Endothelial cell of umbilical vein (primary cell): ENCODE data around the gene FAAH. TPM values are rescaled to one million over a fixed set of nuclear protein-coding genes. Genes with fewer than 3 reads are reported as not detected.

ENCODE experiments used
- BruUV-seq: library from RNA; stranded (reverse); fragments of 400-500 nt; replicated peaks from 2 replicates; lab custom pipeline; 2021; lab: Mats Ljungman, UMichigan
- CTCF ChIA-PET: fragments of 300-600, 350-600 bp; sonication (Branson Sonifier 250); formaldehyde crosslinking; loops from one replicate; lab custom pipeline; 2021; ENCODE audit warnings: antibody characterized with exemption, inconsistent platforms; lab: Charles Lee
- POLR2A ChIA-PET: fragments of 300-600, 350-600 bp; sonication (Branson Sonifier 250); formaldehyde crosslinking; loops from one replicate; lab custom pipeline; 2021; ENCODE audit warnings: antibody characterized with exemption, inconsistent platforms; lab: Charles Lee
- DNase-seq: peaks from one replicate; pipeline ENCODE4 v3.0.0-alpha.2; 2011; ENCODE audit warnings: low read depth, low spot score
- FAIRE-seq: peaks from 2 replicates; lab custom pipeline; 2011; peaks lifted over from hg19 to GRCh38; lab: Jason Lieb, UNC
- H2AFZ ChIP-seq: 2 replicates; pipeline ENCODE4 v1.6.0; 2012; ENCODE audit warnings: low read depth, low read length, control low read depth, inconsistent platforms
- H3K27ac ChIP-seq: 2 replicates; pipeline ENCODE4 v1.5.1; 2011; ENCODE audit warnings: low read depth, mild to moderate bottlenecking, control low read depth, low read length, moderate library complexity; ENCODE audit not compliant: insufficient read depth
- H3K27me3 ChIP-seq, 2 experiments: 2 replicates each; pipeline versions ENCODE4 v1.6.0 to v1.6.1; 2011; ENCODE audit warnings: low read length in 2 of 2, mixed read lengths in 1 of 2; ENCODE audit not compliant: control insufficient read depth in 2 of 2, insufficient read depth in 2 of 2
- H3K36me3 ChIP-seq, 2 experiments: 2 replicates in 1 of 2; 3 replicates in 1 of 2; pipeline ENCODE4 v1.5.1; 2011; ENCODE audit warnings: low read length in 2 of 2, mild to moderate bottlenecking in 1 of 2, moderate library complexity in 1 of 2; ENCODE audit not compliant: control insufficient read depth in 2 of 2, insufficient read depth in 2 of 2; ENCODE audit errors: extremely low read depth in 1 of 2
- H3K4me1 ChIP-seq: 3 replicates; pipeline ENCODE4 v1.5.1; 2011; ENCODE audit warnings: mild to moderate bottlenecking, low read length; ENCODE audit not compliant: control insufficient read depth, insufficient read depth; ENCODE audit errors: extremely low read depth
- H3K4me2 ChIP-seq: 2 replicates; pipeline ENCODE4 v1.6.1; 2011; ENCODE audit warnings: low read length, control low read depth, mixed read lengths; ENCODE audit not compliant: insufficient read depth
- H3K4me3 ChIP-seq, 3 experiments: fragments of 200-600 bp in 1 of 3; sonication (generic), shearing (Covaris generic) in 1 of 3; replicated peaks in 1 of 3; 2 replicates each; pipeline ENCODE4 v1.5.1; 2011 to 2016; ENCODE audit warnings: control low read depth in 3 of 3, low read length in 3 of 3, mild to moderate bottlenecking in 2 of 3, inconsistent platforms in 1 of 3, low read depth in 1 of 3, moderate library complexity in 1 of 3; ENCODE audit not compliant: insufficient read depth in 1 of 3
- H3K79me2 ChIP-seq: 2 replicates; pipeline ENCODE4 v1.6.0; 2012; ENCODE audit warnings: low read length, inconsistent platforms; ENCODE audit not compliant: control insufficient read depth, insufficient read depth
- H3K9ac ChIP-seq: replicated peaks from 2 replicates; pipeline ENCODE3; 2011; ENCODE audit warnings: low read length, control low read depth; ENCODE audit not compliant: insufficient read depth; ENCODE audit errors: extremely low read depth
- H3K9me1 ChIP-seq: replicated peaks from 3 replicates; pipeline ENCODE4 v1.6.0; 2011; ENCODE audit warnings: mild to moderate bottlenecking, low read length; ENCODE audit not compliant: control insufficient read depth, insufficient read depth; ENCODE audit errors: extremely low read depth
- H3K9me3 ChIP-seq: replicated peaks from 2 replicates; pipeline ENCODE4 v1.5.1; 2012; ENCODE audit warnings: low read length, inconsistent platforms; ENCODE audit not compliant: control insufficient read depth, insufficient read depth
- H4K20me1 ChIP-seq: replicated peaks from 2 replicates; pipeline ENCODE3; 2011; ENCODE audit warnings: mild to moderate bottlenecking, low read length; ENCODE audit not compliant: control insufficient read depth, insufficient read depth; ENCODE audit errors: extremely low read depth
- CTCF ChIP-seq, 2 donors: IDR thresholded peaks; 1 replicate in 1 of 2; 2 replicates in 1 of 2; pipeline ENCODE4 v1.5.1; 2011; ENCODE audit warnings: low read length in 2 of 2, mild to moderate bottlenecking in 2 of 2, moderate library complexity in 2 of 2, control low read depth in 1 of 2, inconsistent platforms in 1 of 2, low read depth in 1 of 2; ENCODE audit not compliant: insufficient read depth in 1 of 2; ENCODE audit errors: extremely low read depth in 1 of 2
- EZH2 ChIP-seq: IDR thresholded peaks from 2 replicates; pipeline ENCODE4 v1.6.1; 2012; ENCODE audit warnings: borderline replicate concordance, low read depth, mild to moderate bottlenecking, moderate library complexity, low read length, inconsistent platforms; ENCODE audit not compliant: severe bottlenecking
- FOS ChIP-seq: IDR thresholded peaks from 2 replicates; pipeline ENCODE4 v1.6.1; 2011; ENCODE audit warnings: mild to moderate bottlenecking, low read length, moderate library complexity, borderline replicate concordance; ENCODE audit not compliant: insufficient read depth
- GATA2 ChIP-seq: IDR thresholded peaks from 2 replicates; pipeline ENCODE4 v1.7.0; 2011; ENCODE audit warnings: low read depth, mild to moderate bottlenecking, moderate library complexity, mixed read lengths, low read length; ENCODE audit not compliant: insufficient read length, insufficient read depth
- JUN ChIP-seq: IDR thresholded peaks from 2 replicates; pipeline ENCODE4 v1.6.1; 2011; ENCODE audit warnings: borderline replicate concordance, low read depth; ENCODE audit not compliant: insufficient read length, insufficient read depth
- MYC ChIP-seq: IDR thresholded peaks from one replicate; pipeline ENCODE4 v1.6.1; 2011; ENCODE audit warnings: mild to moderate bottlenecking, low read depth, low read length
- POLR2A ChIP-seq: IDR thresholded peaks from 2 replicates; pipeline ENCODE4 v1.6.1; 2012; ENCODE audit warnings: low read depth, mild to moderate bottlenecking, control low read depth, low read length
- POLR2AphosphoS5 ChIP-seq: IDR thresholded peaks from 2 replicates; pipeline ENCODE4 v1.6.1; 2012; ENCODE audit warnings: low read depth, mild to moderate bottlenecking, control low read depth, low read length, moderate library complexity; ENCODE audit not compliant: insufficient read depth
- dilution Hi-C: fragments of 300-500 bp; cut with MboI; formaldehyde crosslinking; loops from one replicate; pipeline ENCODE4 v1.15.0; 2019; ENCODE audit warnings: low sequenced_read_pairs; ENCODE audit not compliant: extremely low pct_ligation_motif_present
- intact Hi-C: fragments of 100-400 bp; cut with micrococcal nuclease; formaldehyde crosslinking; loops from one replicate; pipeline ENCODE4 v1.10.0; 2022
- polyA plus RNA-seq, 4 experiments: library from polyadenylated mRNA; depleted of rRNA in 3 of 4; stranded (reverse) in 3 of 4; unstranded in 1 of 4; fragments of >200 nt; gene quantifications; 2 replicates each; pipeline versions ENCODE4 v1.2.1 to v1.2.3, GENCODE V29; 2011 to 2012; ENCODE audit warnings: missing spikeins in 1 of 4
- total RNA-seq: library from RNA; stranded (reverse); gene quantifications from 2 replicates; pipeline ENCODE4 v1.2.3, GENCODE V29; 2021
- TF ChIP-seq, protein P1 (sequence below): IDR thresholded peaks from 2 replicates; pipeline ENCODE4 v1.6.1; 2011; ENCODE audit not compliant: insufficient read depth, insufficient read length

The FAAH gene
- total and polyA plus RNA-seq, 2 donors (not counting 3 experiments of a cell fraction or from before 2014, with no cell fraction given), result 0.47 to 1.5 TPM

DNA sequence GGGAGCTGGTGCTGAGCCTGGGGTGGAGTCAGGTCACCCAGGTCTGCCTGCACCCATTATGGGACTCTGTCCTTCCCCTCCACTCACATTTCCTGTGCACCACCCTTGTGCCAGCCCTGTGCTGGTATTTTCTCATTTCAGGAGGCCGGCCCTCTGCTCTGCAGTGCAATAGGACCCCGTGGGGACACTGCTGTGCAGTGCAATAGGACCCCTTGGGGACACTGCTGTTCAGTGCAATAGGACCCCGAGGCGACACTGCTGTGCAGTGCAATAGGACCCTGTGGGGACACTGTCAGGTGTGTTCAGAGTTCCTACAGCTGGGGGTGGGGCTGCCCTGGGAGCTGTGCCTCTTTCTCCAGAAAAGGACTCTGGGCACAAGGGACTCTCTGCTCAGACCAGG lies 59.3 kb downstream of the FAAH start:
- FAIRE-seq (no peak), DNase-seq (no peak)
- intact Hi-C loops, result no loop called here
- Histone ChIP-seq H3K36me3 (no peaks in the 10 kb centered on the region), H3K79me2 (no peaks in the 10 kb centered on the region), H4K20me1 (no peaks in the 10 kb centered on the region), H3K9me3 (no peaks in the 10 kb centered on the region), H3K4me1 (no peaks in the 10 kb centered on the region), H2AFZ (no peak overlapping the region), H3K9me1 (no peaks in the 10 kb centered on the region), H3K4me2 (no peak overlapping the region), H3K4me3 (no peak overlapping the region), H3K27me3 (peaks cover 49 to 54% of the 10 kb centered on the region in 2 experiments), H3K27ac (no peak overlapping the region), H3K9ac (no peak overlapping the region)
- BruUV-seq, result no TSS peak
- POLR2A ChIA-PET, result no interaction called here
- dilution Hi-C loops, result no loop called here
- TF ChIP-seq EZH2, result no peak
- no peak for TF ChIP-seq POLR2AphosphoS5
- TF ChIP-seq MYC, result no peak
- TF ChIP-seq FOS, result no peak
- TF ChIP-seq POLR2A, result no peak
- TF ChIP-seq JUN, result no peak
- no peak for TF ChIP-seq CTCF (IDR thresholded peaks at IDR 0.05; ENCODE audit: extremely low read depth in 1 of 2, insufficient read depth in 1 of 2, low read depth in 1 of 2, low read length in 2 of 2)
- TF ChIP-seq, protein P1, sequence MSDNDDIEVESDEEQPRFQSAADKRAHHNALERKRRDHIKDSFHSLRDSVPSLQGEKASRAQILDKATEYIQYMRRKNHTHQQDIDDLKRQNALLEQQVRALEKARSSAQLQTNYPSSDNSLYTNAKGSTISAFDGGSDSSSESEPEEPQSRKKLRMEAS, result no peak
- TF ChIP-seq GATA2, result no peak
- CTCF ChIA-PET, result interaction anchor here (1.0 to 1.5 kb wide), 3 partner anchors 11 to 82 kb away, joined by 3 to 7 read pairs (median 4); a partner anchor contains a TSS
